PC-9 (cell line): ENCODE measurements around the gene MATN1. TPM values are rescaled to one million over a fixed set of nuclear protein-coding genes. Genes with fewer than 3 reads are reported as not detected.

Experiments
- BruUV-seq: library from RNA; stranded (reverse); fragments of 400-500 nt; replicated peaks from 2 replicates; lab custom pipeline; 2021; lab: Mats Ljungman, UMichigan
- CTCF ChIA-PET: fragments of 300-600 bp; sonication (Branson Sonifier 250); formaldehyde crosslinking; loops from one replicate; lab custom pipeline; 2022; ENCODE audit warnings: antibody characterized with exemption; lab: Charles Lee
- POLR2A ChIA-PET: fragments of 300-600 bp; sonication (Branson Sonifier 250); formaldehyde crosslinking; loops from one replicate; lab custom pipeline; 2022; ENCODE audit warnings: antibody characterized with exemption; ENCODE audit not compliant: unreplicated experiment; lab: Charles Lee
- DNase-seq, 2 experiments: peaks; one replicate each; pipeline versions ENCODE4 v3.0.0 to v3.0.0-alpha.2; 2015 to 2022; ENCODE audit warnings: mixed read lengths in 1 of 2
- H2AFZ ChIP-seq: fragments of 200-600 bp; sonication (generic); 2 replicates; pipeline ENCODE4 v1.8.1; 2017; ENCODE audit warnings: antibody characterized with exemption
- H3F3A ChIP-seq: fragments of 200-600 bp; sonication (generic); 2 replicates; pipeline ENCODE4 v1.8.1; 2017; ENCODE audit warnings: antibody characterized with exemption, mild to moderate bottlenecking, low read depth; ENCODE audit not compliant: insufficient read depth
- H3K27ac ChIP-seq: fragments of 200-600 bp; sonication (generic); 2 replicates; pipeline ENCODE4 v1.6.1; 2016; ENCODE audit warnings: mixed run types
- H3K27me3 ChIP-seq: fragments of 200-600 bp; sonication (generic); 2 replicates; pipeline ENCODE4 v1.6.1; 2016; ENCODE audit warnings: low read depth, mixed run types; ENCODE audit not compliant: insufficient read depth
- H3K36me3 ChIP-seq: fragments of 200-600 bp; sonication (generic); 2 replicates; pipeline ENCODE4 v1.6.1; 2016; ENCODE audit warnings: low read depth, mixed run types
- H3K4me1 ChIP-seq: fragments of 200-600 bp; sonication (generic); replicated peaks from 2 replicates; pipeline ENCODE4 v1.6.1; 2016; ENCODE audit warnings: mixed run types; ENCODE audit not compliant: insufficient read depth
- H3K4me2 ChIP-seq: fragments of 200-600 bp; sonication (generic); 2 replicates; pipeline ENCODE4 v1.6.1; 2017; ENCODE audit warnings: mixed run types
- H3K4me3 ChIP-seq: fragments of 200-600 bp; sonication (generic); 2 replicates; pipeline ENCODE4 v1.6.1; 2016; ENCODE audit warnings: mixed run types
- H3K79me2 ChIP-seq: fragments of 200-600 bp; sonication (generic); 2 replicates; pipeline ENCODE4 v1.6.1; 2017; ENCODE audit warnings: low read depth, mixed run types
- H3K9me2 ChIP-seq: fragments of 200-600 bp; sonication (generic); 2 replicates; pipeline ENCODE4 v1.8.1; 2017; ENCODE audit warnings: mild to moderate bottlenecking; ENCODE audit not compliant: insufficient read depth
- H3K9me3 ChIP-seq: fragments of 200-600 bp; sonication (generic); 2 replicates; pipeline ENCODE4 v1.8.1; 2016; ENCODE audit warnings: low read depth; ENCODE audit not compliant: insufficient read depth
- H4K20me1 ChIP-seq: fragments of 200-600 bp; sonication (generic); 2 replicates; pipeline ENCODE4 v1.8.1; 2017; ENCODE audit not compliant: insufficient read depth
- CTCF ChIP-seq: fragments of 200-600 bp; sonication (generic); conservative IDR thresholded peaks from 2 replicates; pipeline ENCODE4 v1.6.1; 2017; ENCODE audit warnings: mixed run types, antibody characterized with exemption, mild to moderate bottlenecking, moderate library complexity
- EZH2 ChIP-seq: fragments of 200-600 bp; sonication (generic); IDR thresholded peaks from 2 replicates; pipeline ENCODE4 v1.8.0; 2017; ENCODE audit warnings: antibody characterized with exemption, low read depth
- intact Hi-C: fragments of 100-400 bp; cut with micrococcal nuclease; formaldehyde crosslinking; loops from one replicate; pipeline ENCODE4 v1.10.0; 2022; ENCODE audit not compliant: unreplicated experiment
- total RNA-seq: library from RNA; stranded (reverse); gene quantifications from 2 replicates; pipeline ENCODE4 v1.2.3, GENCODE V29; 2021

MATN1 gene
- total RNA-seq, 1 experiment from 2014 or later, result 0.37 TPM

GRCh38 chr1:30753118-30753517, 29.7 kb upstream of the MATN1 start:
- CTCF ChIA-PET, result no interaction called here
- no peak overlapping the region for H2AFZ ChIP-seq
- H3K79me2 ChIP-seq, result no peaks in the 10 kb centered on the region
- no peak overlapping the region for H3K4me3 ChIP-seq
- H4K20me1 ChIP-seq, result no peaks in the 10 kb centered on the region
- no peak for TF ChIP-seq EZH2
- TF ChIP-seq CTCF, result no peak
- no peak overlapping the region for H3K27ac ChIP-seq
- H3K27me3 ChIP-seq, result no peaks in the 10 kb centered on the region
- intact Hi-C loops, result no loop called here
- no peaks in the 10 kb centered on the region for H3K9me2 ChIP-seq
- BruUV-seq, result no TSS peak
- no peak overlapping the region for H3K4me2 ChIP-seq
- H3K4me1 ChIP-seq, result peaks cover 50% of the 10 kb centered on the region
- H3F3A ChIP-seq, result peaks cover 33% of the 10 kb centered on the region
- DNase-seq, result no peak
- no peaks in the 10 kb centered on the region for H3K36me3 ChIP-seq
- no peaks in the 10 kb centered on the region for H3K9me3 ChIP-seq
- POLR2A ChIA-PET, result no interaction called here

DNA sequence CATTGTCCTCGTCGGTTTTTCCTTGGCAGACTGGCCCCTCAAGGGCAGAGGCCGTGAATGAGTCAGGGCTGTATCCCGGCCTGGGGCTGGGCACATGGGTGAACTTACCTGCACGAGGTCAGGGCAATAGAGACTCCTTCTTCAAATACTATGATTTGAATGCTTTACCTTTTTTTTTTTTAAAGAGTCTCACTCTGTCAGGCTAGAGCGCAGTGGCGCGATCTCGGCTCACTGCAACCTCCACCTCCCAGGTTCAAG, 29.2 kb upstream of the MATN1 start:
- intact Hi-C loops, result no loop called here
- H4K20me1 ChIP-seq, result no peaks in the 10 kb centered on the region
- peaks cover 29% of the 10 kb centered on the region for H3F3A ChIP-seq
- H3K79me2 ChIP-seq, result no peaks in the 10 kb centered on the region
- peak overlapping the region; percentile 8; the same call in 1 of the 2 replicates for H3K27ac ChIP-seq
- H2AFZ ChIP-seq, result no peak overlapping the region
- no peaks in the 10 kb centered on the region for H3K9me2 ChIP-seq
- peak; percentile 45 to 46 for DNase-seq
- CTCF ChIA-PET, result interaction anchor here (1.0 kb wide), 1 partner anchor 9 kb away, joined by 3 read pairs; no protein-coding TSS in a partner anchor
- peaks cover 45% of the 10 kb centered on the region for H3K4me1 ChIP-seq
- H3K4me2 ChIP-seq, result peak overlapping the region; percentile 36
- BruUV-seq, result no TSS peak
- H3K9me3 ChIP-seq, result no peaks in the 10 kb centered on the region
- H3K36me3 ChIP-seq, result no peaks in the 10 kb centered on the region
- no peaks in the 10 kb centered on the region for H3K27me3 ChIP-seq
- POLR2A ChIA-PET, result interaction anchor here (0.6 kb wide), 1 partner anchor 1447 kb away, joined by 4 read pairs; no protein-coding TSS in a partner anchor
- no peak overlapping the region for H3K4me3 ChIP-seq
- no peak for TF ChIP-seq CTCF
- no peak for TF ChIP-seq EZH2

DNA sequence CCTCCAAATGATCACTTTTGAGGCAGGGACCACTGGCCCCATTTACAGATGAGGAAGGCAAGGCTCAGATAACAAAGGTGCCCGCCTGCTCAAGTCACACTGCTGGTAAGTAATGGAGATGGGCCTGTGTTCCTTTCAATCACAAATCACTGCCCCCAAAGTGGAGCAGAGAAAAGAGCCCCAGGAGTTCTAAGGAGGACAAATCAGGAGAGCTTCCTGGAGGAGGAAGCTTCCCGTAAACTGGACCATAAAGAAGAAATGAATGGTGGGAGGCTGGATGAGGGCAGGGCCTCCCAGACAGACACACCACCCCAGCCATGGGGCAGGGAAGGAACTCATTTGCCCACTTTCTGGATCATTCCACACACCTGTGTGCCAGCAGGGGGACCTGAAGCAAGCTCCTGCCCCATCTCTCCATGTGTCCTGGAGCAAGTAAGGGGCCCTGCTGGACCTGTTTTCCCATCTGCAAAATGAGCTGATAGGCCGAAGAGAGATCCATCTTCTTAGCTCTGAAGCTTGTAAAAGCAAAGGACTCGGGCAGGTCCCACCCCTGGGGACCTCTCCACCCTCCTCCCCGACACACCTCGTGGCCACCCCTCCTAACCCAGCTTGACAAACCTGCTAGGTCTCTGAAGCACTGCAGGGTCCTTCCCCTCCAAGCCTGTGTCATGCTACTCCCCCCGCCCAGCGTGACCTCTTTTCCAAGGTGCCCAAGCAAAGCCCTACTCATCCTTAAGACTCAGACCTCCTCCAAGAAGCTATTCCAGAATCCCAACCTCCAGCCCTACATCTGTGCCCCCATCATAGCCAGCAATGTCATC, 28.7 kb upstream of the MATN1 start:
- Histone ChIP-seq H3K9me2 (no peaks in the 10 kb centered on the region), H3K36me3 (no peaks in the 10 kb centered on the region), H2AFZ (no peak overlapping the region), H3K4me1 (peaks cover 40% of the 10 kb centered on the region), H3K27me3 (no peaks in the 10 kb centered on the region), H3K27ac (peak overlapping the region; percentile 8; the same call in 1 of the 2 replicates), H4K20me1 (no peaks in the 10 kb centered on the region), H3K4me2 (peak overlapping the region; percentile 36), H3K9me3 (no peaks in the 10 kb centered on the region), H3K4me3 (no peak overlapping the region), H3K79me2 (no peaks in the 10 kb centered on the region), H3F3A (peaks cover 24% of the 10 kb centered on the region)
- BruUV-seq, result no TSS peak
- CTCF ChIA-PET, result interaction anchor here (1.0 kb wide), 1 partner anchor 9 kb away, joined by 3 read pairs; no protein-coding TSS in a partner anchor
- peak; percentile 45 to 48 for DNase-seq
- POLR2A ChIA-PET, result interaction anchor here (0.6 kb wide), 1 partner anchor 1448 kb away, joined by 4 read pairs; no protein-coding TSS in a partner anchor
- intact Hi-C loops, result no loop called here
- no peak; the same call in 1 of the 2 replicates for TF ChIP-seq CTCF
- no peak for TF ChIP-seq EZH2
